Stimulated activated CD4-positive, alpha-beta T cell treated with anti-CD3 and anti-CD28 coated beads, TNF-alpha, amount 100 ng/mL, for 1 hour (primary cell): ENCODE data around the gene TMED6.
A peak's percentile ranks its signal among the peaks of the same experiment; 100 is the strongest.
"Not testable (repeated sequence)": the region's sequence is repeated elsewhere in the genome, so short reads cannot be mapped to it uniquely, and the experiment has no call there.

Experiments
- DNase-seq, 3 donors: peaks; one replicate each; pipeline ENCODE4 v3.0.0-alpha.2; 2020; ENCODE audit warnings: low read depth in 3 of 3, low spot score in 1 of 3

TMED6 gene

DNA sequence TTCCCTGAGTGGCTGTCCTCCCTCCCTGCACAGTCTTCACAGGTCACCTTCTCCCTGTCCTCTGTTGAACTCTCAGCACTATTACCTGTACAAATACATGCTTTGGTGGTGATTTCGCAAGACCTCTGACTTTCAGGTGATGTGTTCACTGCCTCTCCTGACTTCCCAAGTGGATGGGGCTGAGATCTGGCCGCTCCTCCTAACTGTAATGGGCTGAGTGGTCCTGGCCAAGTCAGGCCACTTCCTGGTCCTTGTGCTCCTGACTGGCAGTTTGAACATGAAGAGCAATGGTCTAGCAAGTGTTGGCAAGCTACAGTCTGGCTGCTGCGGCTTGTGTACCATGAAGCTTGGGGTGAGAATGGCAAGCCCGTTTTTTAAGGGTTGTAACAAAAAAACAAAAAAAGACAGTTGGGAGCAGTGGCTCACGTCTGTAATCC lies 11.7 kb upstream of the TMED6 start:
- DNase-seq, result no peak

- not testable (repeated sequence) for DNase-seq
Measured at GRCh38 chr16:69360070-69360469, 8.5 kb upstream of the TMED6 start.

GRCh38 chr16:69350536-69351133 lies 951 bp downstream of the TMED6 start:
- DNase-seq, result no peak

DNA sequence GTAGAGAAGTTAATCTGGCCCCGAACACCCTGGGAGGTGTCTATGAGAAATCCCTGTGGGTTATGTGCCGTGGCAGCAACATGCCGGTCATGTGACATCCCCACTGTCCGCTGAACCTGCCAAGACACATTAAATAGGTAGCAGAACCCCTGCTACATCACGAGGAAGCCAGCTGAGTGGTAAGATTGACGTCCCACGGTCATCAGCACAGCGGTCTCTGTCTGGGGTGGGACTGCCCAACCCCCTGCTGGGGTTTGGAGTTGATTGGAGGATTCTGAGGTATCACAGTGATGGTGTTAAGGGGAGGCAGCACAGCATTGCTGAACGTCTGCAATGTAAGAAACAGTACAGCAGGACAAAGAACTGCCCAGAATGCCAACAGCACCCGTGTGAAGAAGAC lies 2.0 kb downstream of the TMED6 start:
- DNase-seq, result no peak

GRCh38 chr16:69348222-69348621 lies 3.4 kb downstream of the TMED6 start:
- no peak for DNase-seq

DNA sequence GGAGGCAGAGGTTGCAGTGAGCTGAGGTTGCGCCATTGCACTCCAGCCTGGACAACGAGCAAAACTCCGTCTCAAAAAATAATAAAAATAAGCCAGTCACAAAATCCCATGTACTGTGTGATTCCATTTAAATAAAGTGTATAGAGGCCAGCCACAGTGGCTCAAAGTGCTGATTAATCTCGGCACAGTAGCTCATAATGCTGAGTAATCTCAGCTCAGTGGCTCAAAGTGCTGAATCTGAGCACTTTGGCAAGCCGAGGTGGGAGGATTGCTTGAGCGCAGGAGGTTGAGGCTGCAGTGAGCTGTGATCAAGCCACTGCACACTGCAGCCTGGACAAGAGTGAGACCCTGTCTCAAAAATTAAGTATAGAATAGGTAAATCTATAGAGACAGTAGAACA lies 4.9 kb downstream of the TMED6 start:
- no peak for DNase-seq

GRCh38 chr16:69345923-69346322 lies 5.7 kb downstream of the TMED6 start:
- no peak for DNase-seq

DNA sequence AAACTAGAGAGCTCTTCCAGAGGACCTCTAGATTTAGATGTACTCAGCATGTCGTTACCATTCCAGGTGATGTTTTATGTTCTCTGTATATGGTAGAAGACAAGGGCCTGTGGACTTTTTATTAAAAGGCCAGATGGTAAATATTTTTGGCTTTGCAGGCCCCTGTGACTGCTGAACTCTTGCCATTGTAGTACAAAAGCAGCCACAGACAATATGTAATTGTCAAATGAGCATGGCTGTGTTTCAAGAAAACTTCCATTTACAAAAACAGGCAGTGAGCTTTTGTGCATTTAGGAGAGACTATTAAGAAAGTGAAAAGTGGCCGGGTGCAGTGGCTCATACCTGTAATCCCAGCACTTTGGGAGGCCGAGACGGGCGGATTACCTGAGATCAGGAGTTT lies 7.4 kb downstream of the TMED6 start:
- no peak for DNase-seq

- no peak for DNase-seq
Measured at GRCh38 chr16:69340095-69340644, 11.4 kb downstream of the TMED6 start.

DNA sequence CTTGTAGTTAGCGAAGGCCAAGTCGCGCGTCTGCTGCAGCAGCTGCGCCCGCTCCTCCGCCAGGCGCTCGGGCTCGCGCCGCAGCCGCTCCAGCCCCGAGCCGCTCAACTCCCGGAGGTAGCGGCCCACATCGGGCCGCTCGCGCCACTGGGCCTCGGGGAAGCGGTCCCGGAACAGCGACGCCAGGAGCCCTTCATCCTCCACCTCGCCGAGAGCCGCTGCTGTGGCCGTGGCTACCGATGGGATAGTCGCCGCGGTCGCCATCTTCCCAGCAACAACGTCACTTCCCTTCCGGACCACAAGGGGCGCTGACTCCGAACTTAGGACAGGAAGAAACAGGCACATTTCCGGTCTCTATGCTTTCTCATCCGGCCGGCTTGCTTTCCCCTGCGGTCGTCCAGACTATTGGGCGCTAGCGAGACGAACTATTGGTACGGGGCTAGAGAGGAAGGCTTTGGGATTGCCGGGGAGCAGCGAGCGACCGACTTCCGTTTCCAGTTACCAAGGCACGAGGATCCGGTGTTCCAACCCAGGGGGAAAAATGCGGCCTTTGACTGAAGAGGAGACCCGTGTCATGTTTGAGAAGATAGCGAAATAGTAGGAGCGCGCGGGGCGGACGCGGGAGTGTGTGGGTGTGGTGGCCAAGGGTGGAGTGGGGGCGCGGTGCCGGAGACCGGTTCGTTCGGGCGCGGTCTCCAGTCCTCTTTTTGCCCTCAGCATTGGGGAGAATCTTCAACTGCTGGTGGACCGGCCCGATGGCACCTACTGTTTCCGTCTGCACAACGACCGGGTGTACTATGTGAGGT lies 12.1 kb downstream of the TMED6 start, which contains the start of the genes COG8 and NIP7:
TSS of gene COG8 (minus strand) at position 276 of the 806 bp plus-strand sequence. CDS start at position 264, 12 bp downstream.
TSS of gene NIP7 (plus strand) at position 484 of the 806 bp plus-strand sequence. CDS start at position 542, 58 bp downstream.
- peak; percentile 76 to 85 (median 79) for DNase-seq

DNA sequence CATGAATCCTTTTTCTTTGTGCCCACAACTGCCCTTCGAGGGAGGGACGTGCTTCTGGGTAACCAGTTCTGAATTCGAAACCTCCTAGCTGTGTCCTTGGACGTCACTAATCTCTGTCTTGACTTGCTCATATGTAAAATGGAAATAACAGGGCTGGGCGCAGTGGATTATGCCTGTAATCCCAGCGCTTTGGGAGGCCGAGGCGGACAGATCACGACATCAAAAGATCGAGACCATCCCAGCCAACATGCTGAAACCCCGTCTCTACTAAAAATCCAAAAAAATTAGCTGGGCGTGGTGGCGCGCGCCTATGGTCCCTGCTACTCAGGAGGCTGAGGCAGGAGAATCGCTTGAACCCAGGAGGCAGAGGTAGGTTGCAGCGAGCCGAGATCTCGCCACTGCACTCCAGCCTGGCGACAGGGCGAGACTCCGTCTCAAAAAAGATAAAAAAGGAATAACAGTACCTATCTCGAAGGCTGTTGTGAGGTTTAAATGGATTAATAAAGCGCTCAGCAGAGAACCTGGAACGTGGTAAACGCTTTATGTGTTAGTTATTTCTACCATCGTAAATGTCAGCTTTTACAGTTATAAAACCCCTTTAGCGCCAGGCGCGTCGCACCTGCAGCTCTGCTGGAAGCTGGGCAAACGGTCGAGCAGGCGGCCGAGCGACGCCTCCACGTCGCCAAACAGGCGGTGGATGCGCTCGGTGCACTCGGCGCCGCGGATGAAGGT lies 12.9 kb downstream of the TMED6 start:
- DNase-seq, result no peak

GRCh38 chr16:69334696-69335095 lies 16.9 kb downstream of the TMED6 start:
- no peak for DNase-seq

DNA sequence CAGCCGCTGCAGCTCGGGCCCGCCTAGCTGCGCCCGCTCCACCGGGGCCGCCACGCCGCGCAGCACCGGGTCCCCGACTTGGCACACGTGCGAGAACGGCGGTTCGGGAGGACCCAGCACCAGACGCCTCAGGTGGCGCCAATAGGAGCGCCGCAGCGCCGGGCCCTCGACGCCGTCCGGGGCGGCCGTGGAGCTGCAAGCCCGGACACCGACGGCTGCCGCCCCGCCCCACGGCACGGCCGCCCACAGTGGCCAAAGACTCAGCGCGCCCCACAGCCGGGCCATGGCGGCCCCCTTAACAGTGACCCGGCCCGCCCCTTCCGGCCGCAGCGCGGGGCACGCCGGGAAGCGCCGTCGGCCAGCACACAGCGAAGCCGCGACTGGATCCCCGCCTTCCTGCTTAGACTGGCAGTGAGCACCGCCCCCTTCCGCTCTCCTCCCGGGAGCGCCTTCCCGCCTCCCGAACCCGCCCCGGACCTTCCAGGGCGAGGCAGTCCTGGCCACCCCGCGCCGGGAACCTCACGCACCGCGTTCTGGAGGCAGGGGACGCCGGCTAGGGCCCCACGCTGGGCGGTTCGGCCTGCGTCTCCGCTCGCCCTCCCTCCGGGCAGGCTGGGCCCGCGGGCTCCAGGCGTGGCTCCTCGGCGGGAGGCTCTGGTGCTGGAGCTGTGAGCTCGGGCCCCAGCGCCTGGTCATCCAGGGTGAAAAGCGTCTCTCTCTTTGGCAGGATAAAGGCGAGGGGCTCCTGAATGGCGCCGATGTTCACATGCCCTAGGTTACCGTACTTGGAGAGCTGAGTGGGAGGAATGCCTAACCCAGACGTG lies 21.1 kb downstream of the TMED6 start, which contains the start of gene PDF:
TSS of gene PDF (minus strand) at position 303 of the 824 bp plus-strand sequence. CDS start at position 285, 18 bp downstream.
- DNase-seq, result peak; percentile 45 to 79 (median 61)

DNA sequence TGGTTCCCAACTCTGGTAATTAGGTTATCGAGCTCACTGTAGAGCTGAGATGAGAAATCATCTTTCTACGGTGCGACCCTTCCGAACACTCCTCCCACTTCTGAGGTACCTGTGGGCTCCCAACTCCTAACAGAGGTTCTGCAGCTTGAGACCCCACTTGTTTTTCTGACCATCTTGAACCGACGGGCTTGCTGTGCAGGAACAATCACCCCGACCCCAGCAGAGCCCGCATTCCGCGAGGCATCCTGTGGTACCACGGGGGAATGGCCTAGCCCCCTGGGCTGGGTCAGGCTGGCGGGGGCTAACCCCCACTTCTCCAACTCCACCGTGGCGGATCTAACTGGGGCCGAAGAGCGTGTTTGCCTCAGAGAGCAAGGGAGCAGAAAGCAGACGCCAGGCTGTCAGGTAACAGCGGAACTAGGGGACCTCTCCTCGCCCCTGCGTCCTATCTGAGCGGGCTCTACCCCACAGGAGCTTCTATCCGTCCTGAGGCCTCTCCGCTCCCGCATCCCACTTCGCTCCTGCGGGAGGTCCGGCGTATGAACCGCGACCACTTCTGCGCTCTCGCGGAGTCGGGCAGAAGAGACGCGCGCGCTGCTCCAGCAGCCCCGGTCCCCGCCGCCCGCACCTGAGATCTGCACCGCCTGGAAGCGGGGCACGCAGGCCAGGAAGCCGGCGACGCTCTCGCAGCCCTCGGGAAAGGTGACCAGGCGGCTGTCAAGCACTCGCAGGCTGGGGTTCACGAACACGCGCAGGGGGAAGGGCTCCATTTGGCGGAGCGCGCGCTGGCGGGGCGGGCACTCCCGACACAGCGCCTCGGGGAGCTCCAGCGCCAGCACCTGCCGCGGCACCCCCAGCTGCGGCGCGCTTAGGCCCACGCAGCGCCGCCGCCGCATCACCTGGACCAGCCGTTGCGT lies 22.0 kb downstream of the TMED6 start:
- peak in 1 of 3 donors; percentile 29 for DNase-seq

- DNase-seq, result no peak
Measured at GRCh38 chr16:69328854-69329316, 22.7 kb downstream of the TMED6 start.

- DNase-seq, result no peak
Measured at GRCh38 chr16:69327585-69328310, 23.8 kb downstream of the TMED6 start.

DNA sequence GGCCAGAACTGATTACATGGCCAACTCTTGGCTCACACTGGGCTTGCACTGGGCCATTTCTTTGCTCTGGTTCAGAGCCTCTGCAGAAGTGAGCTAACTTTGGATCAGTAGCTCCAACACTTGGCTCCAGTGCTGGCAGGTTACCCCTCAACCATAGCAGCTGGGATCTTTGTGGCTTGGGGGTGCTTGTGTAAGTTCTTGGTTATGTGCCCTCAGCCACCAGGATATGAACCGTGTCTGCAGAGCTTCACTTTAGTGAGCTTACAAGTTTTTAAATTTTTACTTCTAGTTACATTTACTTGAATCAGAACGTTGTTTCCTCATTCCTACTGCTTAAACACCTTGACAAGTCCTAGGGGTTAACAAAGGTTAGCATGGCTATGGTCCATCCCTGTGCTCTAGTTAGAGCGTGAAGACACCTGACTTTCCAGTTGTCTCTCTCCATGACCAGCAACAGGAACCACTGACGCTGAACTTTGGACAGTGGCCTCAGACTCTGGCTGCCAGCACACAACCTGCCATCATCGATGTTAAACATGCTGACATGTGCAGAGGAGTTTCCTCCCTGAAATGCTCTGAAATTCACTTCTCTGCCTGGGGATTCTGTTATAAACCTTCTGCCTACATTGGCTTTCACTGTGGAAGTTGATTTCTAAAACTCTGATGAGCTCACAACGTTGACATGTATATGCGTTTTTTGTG lies 25.3 kb downstream of the TMED6 start:
- DNase-seq, result no peak

DNA sequence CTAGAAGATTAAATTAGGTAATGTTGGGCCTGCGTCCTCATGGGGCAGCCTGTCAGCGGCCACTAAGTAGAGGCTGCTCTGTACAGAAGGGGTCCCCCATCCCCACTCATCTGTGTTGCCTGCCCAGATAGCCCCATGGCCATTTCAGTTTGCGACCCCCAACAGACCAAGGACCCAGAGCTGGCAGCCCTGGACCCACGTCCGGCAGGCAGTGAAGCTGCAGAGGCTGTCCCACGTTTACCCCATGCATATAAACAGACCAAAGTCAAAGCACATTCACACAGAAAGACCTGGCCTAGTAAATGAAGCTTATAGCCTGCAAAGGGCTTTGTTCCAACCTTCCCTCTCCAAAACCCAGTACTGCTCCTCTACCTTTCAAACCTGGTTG lies 25.8 kb downstream of the TMED6 start:
- no peak for DNase-seq
